ENCODE measurements around the gene TP63.

TP63 gene

DNA sequence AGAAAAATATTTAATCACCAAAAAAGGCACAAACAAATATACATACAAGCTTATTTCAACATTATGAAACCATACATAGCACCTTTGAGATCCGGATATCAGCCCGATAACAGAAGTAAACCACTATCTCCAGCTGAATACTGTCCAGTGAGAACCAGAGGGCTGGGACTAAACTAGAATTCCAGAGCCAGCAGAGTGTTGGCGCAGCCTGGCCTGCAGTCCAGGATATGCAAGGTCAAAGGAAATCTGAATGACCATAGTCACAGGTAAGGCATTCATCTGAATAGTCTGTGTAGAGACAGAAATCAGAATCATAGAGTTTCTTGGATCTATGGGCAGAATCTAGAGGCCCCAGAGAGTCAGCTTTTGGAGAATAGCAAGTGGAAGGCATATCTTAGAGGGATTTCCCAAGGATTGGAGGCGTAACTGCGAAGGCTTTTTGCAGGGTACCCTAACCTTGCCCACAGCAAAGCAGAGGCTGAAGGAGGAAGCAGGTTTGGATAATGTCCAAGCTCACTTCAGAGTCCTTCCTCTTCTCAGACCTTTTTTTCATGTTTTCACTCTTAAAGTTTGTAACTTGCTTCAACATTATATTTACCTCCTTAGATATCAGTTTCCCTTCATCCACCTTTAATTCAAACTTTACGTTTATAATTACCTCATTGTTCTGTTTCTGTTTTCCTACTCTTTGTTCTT is 32.5 kb upstream of the TP63 start:
- Histone ChIP-seq H4K20me1 (ENCODE audit: insufficient read depth, low read length) (no peaks in the 10 kb centered on the region), H3K4me1 (ENCODE audit: insufficient read depth, low read length, severe bottlenecking) (no peaks in the 10 kb centered on the region), H3K27ac (ENCODE audit: low read depth, low read length, poor library complexity, severe bottlenecking) (no peak overlapping the region), H3K27me3 (ENCODE audit: insufficient read depth, low read length) (no peaks in the 10 kb centered on the region), H3K9me2 (ENCODE audit: low read depth, low read length) (no peaks in the 10 kb centered on the region), H3K4me2 (ENCODE audit: low read length) (no peak overlapping the region), H3F3A (ENCODE audit: insufficient read depth, low read length) (no peaks in the 10 kb centered on the region), H2AFZ (ENCODE audit: low read length) (no peak overlapping the region), H3K9me3 (ENCODE audit: low read length) (no peaks in the 10 kb centered on the region), H3K9ac (ENCODE audit: low read length) (no peak overlapping the region), H3K4me3 (ENCODE audit: low read depth, low read length, poor library complexity, severe bottlenecking) (no peak overlapping the region), H3K79me2 (ENCODE audit: insufficient read depth, low read length) (no peaks in the 10 kb centered on the region), H3K36me3 (ENCODE audit: insufficient read depth, low read length) (no peaks in the 10 kb centered on the region)
- TF ChIP-seq, protein P1, sequence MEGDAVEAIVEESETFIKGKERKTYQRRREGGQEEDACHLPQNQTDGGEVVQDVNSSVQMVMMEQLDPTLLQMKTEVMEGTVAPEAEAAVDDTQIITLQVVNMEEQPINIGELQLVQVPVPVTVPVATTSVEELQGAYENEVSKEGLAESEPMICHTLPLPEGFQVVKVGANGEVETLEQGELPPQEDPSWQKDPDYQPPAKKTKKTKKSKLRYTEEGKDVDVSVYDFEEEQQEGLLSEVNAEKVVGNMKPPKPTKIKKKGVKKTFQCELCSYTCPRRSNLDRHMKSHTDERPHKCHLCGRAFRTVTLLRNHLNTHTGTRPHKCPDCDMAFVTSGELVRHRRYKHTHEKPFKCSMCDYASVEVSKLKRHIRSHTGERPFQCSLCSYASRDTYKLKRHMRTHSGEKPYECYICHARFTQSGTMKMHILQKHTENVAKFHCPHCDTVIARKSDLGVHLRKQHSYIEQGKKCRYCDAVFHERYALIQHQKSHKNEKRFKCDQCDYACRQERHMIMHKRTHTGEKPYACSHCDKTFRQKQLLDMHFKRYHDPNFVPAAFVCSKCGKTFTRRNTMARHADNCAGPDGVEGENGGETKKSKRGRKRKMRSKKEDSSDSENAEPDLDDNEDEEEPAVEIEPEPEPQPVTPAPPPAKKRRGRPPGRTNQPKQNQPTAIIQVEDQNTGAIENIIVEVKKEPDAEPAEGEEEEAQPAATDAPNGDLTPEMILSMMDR (IDR thresholded peaks at IDR 0.05; ENCODE audit: low read length): no peak
- no peak for TF ChIP-seq EZH2 (IDR thresholded peaks at IDR 0.05; ENCODE audit: borderline replicate concordance, low read length)

DNA sequence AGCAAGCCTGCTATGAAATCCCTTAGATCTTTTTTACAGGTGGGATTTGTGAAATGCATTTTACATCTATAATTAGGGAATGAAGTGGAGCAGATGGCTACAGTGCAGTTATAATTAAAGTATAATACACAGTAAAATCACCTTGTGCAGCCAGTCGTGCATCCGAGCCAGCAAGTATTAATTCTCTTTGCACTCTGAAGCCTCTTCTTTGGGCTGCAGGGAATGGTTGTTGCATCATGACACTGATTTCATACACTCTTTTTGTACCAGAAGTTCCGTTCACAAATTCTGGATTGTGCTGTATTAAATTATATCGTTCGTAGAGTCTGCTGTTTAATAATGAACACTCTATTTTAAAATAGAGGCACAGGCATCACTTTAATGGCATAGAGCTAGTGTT is 28.7 kb upstream of the TP63 start:
- H3F3A ChIP-seq (ENCODE audit: insufficient read depth, low read length): no peaks in the 10 kb centered on the region
- H3K9me3 ChIP-seq (ENCODE audit: low read length): no peaks in the 10 kb centered on the region
- H4K20me1 ChIP-seq (ENCODE audit: insufficient read depth, low read length): no peaks in the 10 kb centered on the region
- no peaks in the 10 kb centered on the region for H3K36me3 ChIP-seq (ENCODE audit: insufficient read depth, low read length)
- no peak overlapping the region for H2AFZ ChIP-seq (ENCODE audit: low read length)
- H3K27ac ChIP-seq (ENCODE audit: low read depth, low read length, poor library complexity, severe bottlenecking): no peak overlapping the region
- no peak overlapping the region for H3K9ac ChIP-seq (ENCODE audit: low read length)
- no peaks in the 10 kb centered on the region for H3K79me2 ChIP-seq (ENCODE audit: insufficient read depth, low read length)
- no peak overlapping the region for H3K4me2 ChIP-seq (ENCODE audit: low read length)
- no peak for TF ChIP-seq EZH2 (IDR thresholded peaks at IDR 0.05; ENCODE audit: borderline replicate concordance, low read length)
- TF ChIP-seq, protein P1 (IDR thresholded peaks at IDR 0.05; ENCODE audit: low read length): no peak
- H3K27me3 ChIP-seq (ENCODE audit: insufficient read depth, low read length): no peaks in the 10 kb centered on the region
- no peaks in the 10 kb centered on the region for H3K4me1 ChIP-seq (ENCODE audit: insufficient read depth, low read length, severe bottlenecking)
- H3K4me3 ChIP-seq (ENCODE audit: low read depth, low read length, poor library complexity, severe bottlenecking): no peak overlapping the region
- H3K9me2 ChIP-seq (ENCODE audit: low read depth, low read length): no peaks in the 10 kb centered on the region

DNA sequence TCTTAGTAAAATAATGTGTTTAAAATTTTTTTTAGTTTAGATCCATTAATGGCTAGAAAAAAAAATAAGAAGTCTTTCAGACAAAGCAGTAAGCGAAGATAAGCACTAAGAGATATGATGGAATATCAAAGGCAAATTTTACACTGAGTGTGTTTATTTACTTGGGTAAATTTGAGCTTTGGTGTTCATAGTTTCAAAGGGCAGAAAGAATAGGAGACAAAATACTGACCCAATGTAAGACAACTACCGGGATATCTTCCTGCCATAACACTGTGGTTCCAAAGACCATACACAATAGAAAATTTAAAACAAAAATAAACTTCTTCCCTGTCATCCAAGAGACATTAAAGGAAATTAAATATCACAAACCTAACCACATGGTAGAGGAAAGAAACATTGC is 25.5 kb upstream of the TP63 start:
- no peaks in the 10 kb centered on the region for H3K36me3 ChIP-seq (ENCODE audit: insufficient read depth, low read length)
- no peaks in the 10 kb centered on the region for H3K4me1 ChIP-seq (ENCODE audit: insufficient read depth, low read length, severe bottlenecking)
- TF ChIP-seq, protein P1 (IDR thresholded peaks at IDR 0.05; ENCODE audit: low read length): no peak
- no peak for TF ChIP-seq EZH2 (IDR thresholded peaks at IDR 0.05; ENCODE audit: borderline replicate concordance, low read length)
- H4K20me1 ChIP-seq (ENCODE audit: insufficient read depth, low read length): no peaks in the 10 kb centered on the region
- no peaks in the 10 kb centered on the region for H3K79me2 ChIP-seq (ENCODE audit: insufficient read depth, low read length)
- H3K9me3 ChIP-seq (ENCODE audit: low read length): no peaks in the 10 kb centered on the region
- H3K4me3 ChIP-seq (ENCODE audit: low read depth, low read length, poor library complexity, severe bottlenecking): no peak overlapping the region
- no peak overlapping the region for H3K4me2 ChIP-seq (ENCODE audit: low read length)
- no peak overlapping the region for H3K27ac ChIP-seq (ENCODE audit: low read depth, low read length, poor library complexity, severe bottlenecking)
- H3K27me3 ChIP-seq (ENCODE audit: insufficient read depth, low read length): no peaks in the 10 kb centered on the region
- no peaks in the 10 kb centered on the region for H3F3A ChIP-seq (ENCODE audit: insufficient read depth, low read length)
- no peaks in the 10 kb centered on the region for H3K9me2 ChIP-seq (ENCODE audit: low read depth, low read length)
- no peak overlapping the region for H3K9ac ChIP-seq (ENCODE audit: low read length)
- no peak overlapping the region for H2AFZ ChIP-seq (ENCODE audit: low read length)
